ENCODE results near the gene MMP10.

DNA sequence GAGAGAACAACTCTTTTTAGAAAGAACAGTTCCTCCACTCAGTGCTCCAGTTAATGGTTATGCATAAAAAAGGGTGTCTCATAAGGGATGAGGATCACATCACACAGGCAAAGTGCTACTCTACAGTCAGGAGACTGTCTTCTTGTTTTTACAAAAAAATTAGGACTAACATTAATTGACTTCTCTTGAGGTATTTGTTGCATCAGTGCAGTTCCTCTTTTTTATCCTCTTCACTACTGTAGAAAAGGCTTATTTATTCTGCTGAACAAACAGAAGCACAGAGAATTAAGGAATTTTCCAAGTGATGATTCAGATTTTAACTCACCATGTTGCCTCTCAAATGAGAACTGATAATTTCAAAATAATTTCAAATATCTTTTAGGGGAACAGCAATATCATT is 57.6 kb downstream of the MMP10 start:
- TF ChIP-seq CTCF (IDR thresholded peaks at IDR 0.05) = no peak
- TF ChIP-seq EZH2phosphoT487 (IDR thresholded peaks at IDR 0.05) = no peak

All from neural progenitor cell (in vitro differentiated cells).